ENCODE data around the gene TINAG.

DNA sequence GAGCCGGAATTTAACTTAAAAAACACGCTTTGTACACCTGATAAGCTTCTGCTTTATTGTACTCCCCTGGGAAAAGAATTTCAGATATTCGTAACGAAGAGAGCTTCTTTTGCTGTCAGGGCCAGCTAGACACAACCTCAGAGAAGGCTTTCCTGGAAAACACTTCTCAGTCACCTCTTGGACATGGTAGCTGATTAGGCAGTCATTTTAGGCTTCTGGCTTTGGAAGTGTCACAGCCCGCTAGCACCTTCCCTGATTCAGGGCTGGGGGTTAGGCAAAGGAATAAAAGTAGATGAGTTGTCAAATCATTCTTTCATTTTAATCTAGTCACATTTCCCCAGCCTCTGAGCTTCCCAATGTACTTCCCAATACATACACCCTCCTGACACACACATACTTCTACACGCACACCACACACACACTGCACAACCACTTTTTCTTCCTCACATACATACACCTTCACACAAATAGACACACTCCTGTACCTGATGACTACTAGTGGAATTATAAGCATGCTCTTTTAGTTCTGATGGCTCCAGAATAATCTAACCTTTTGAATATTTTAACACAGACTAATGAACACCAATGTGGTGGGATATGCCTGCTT, 34.9 kb upstream of the TINAG start:
- no peak for TF ChIP-seq EZH2 (IDR thresholded peaks at IDR 0.05; ENCODE audit: insufficient read depth, poor library complexity, severe bottlenecking)
- no peak for TF ChIP-seq EZH2phosphoT487 (IDR thresholded peaks at IDR 0.05; ENCODE audit: insufficient read depth, low read depth)
